Fibroblast of the conjunctiva (primary cell): ENCODE results near the gene TBC1D19.
"Not testable (repeated sequence)": the region's sequence is repeated elsewhere in the genome, so short reads cannot be mapped to it uniquely, and the experiment has no call there.

ENCODE experiments used
- DNase-seq: peaks from one replicate; pipeline ENCODE4 v3.0.0-alpha.2; 2010; ENCODE audit warnings: low read depth

The TBC1D19 gene

DNA sequence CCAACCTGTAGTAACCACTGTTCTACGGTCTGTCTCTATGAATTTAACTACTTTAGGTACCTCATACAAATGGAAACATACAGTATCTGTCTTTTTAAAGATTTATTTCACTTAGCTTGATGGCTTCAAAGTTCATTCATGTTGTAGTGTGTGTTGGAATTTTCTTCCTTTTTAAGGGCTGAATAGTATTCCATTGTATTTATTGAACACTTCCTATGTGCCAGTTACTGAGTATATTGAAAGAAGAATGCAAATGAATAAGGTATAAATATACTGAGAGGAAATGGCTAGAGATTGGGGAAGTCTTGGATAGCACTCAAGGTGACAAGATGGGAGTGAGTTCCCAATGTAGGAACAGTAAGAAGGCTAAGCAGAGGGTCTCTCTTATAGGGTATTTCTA lies 17.3 kb downstream of the TBC1D19 start:
- no peak for DNase-seq

DNA sequence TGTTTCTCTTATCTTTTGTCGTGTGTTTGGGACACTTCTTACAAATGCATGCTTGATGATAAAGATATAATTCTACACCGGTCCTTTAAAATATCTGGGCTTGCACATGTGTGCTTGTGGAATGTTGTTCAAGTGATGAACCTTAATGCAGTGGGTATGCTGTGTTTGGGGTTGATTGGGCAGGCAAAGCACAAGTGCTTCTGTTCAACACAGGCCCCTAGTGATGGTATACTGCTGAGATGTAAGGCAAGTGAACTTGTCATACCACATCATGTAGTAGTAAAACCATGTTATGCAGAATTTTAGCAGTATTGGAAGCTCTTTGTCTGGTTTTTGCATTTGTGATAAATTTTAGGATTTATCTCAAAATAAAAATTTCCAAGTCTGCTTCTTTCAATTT lies 23.9 kb downstream of the TBC1D19 start:
- no peak for DNase-seq

- no peak for DNase-seq
These were observed 25.5 kb downstream of the TBC1D19 start for GRCh38 chr4:26609391-26609790.

- no peak for DNase-seq
These were observed 26.0 kb downstream of the TBC1D19 start for GRCh38 chr4:26609868-26610267.

DNA sequence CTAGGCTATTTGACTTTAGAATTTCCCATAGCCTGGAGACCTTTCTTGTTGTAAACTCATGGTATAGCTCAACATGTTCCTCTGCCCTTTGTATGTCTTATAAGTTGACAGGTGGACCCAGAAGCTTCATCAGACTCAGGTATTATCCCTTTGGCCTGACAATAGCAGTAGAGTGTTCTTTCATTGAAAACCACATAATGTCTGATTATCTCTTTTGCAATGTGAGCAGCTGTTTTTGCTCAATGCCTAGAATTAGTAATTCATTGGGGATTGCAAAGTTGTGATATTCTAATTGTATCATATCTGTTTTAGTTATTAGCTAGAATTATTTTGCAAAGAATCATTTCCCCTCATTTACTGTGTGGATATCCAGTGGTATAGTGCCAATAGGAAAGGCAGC lies 27.5 kb downstream of the TBC1D19 start:
- DNase-seq: no peak

- DNase-seq: no peak
These were observed 28.0 kb downstream of the TBC1D19 start for GRCh38 chr4:26611885-26612284.

DNA sequence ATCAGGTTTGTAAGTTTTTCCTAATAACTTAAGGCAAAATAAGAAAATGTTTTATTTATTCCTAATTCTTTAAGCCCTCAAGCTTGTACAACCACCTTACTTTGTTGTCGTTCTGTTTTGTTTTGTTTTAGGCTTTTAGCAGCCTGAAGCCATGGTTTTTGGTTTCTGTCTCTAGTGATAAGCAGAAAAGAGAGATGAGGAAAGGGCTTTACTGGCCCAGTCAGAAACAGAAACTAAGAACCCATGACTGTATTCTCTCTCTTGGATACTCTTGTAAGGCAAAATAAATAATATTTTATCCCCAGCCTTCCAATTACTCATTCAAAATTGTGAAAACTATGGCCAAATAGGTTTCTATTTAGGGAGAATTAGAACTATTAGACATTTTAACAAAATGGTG lies 29.4 kb downstream of the TBC1D19 start:
- no peak for DNase-seq

GRCh38 chr4:26613735-26614134 lies 29.9 kb downstream of the TBC1D19 start:
- no peak for DNase-seq

GRCh38 chr4:26619784-26620183 lies 35.9 kb downstream of the TBC1D19 start:
- no peak for DNase-seq

DNA sequence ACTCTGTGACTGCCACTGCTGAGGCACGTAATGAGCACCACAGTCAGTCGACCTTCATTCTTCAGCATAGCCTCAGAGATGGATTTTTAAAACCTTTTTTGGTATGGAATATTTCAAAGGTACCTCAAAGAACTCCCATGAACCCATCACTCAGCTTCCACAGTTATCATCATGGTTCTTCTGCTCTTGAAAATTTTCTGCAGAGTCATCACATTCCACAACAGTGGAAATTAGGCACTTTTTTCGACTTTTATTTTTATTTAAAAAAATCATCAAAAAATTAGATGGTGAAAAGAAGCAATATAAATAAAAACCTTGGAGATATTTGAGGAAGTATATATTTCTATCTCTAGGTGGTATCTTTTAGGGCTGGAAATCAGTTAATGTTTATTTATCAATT lies 37.5 kb downstream of the TBC1D19 start:
- DNase-seq: no peak

- no peak for DNase-seq
These were observed 39.0 kb downstream of the TBC1D19 start for GRCh38 chr4:26622913-26623312.

GRCh38 chr4:26626658-26627057 lies 42.8 kb downstream of the TBC1D19 start:
- DNase-seq: not testable (repeated sequence)

- DNase-seq: peak; percentile 14
These were observed 49.0 kb downstream of the TBC1D19 start for GRCh38 chr4:26632916-26633315.

DNA sequence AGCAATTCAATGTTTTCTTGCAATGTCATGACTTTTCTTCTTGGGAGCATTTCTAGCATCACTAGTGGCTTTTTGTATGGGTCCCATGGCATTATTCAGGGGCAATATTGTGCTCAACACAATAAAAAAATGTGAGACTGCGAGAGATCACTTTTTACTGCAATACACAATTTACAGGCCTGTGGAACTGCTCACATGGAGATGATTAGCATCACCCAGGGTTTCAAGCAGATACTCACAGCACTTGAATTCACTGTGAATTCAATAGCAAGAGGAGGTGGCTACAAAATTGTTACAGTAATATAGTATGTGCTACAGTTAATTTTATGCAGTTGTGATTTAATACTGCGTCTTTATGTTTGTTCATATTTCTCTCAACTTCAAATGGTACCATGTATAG lies 50.4 kb downstream of the TBC1D19 start:
- no peak for DNase-seq

GRCh38 chr4:26636458-26636857 lies 52.6 kb downstream of the TBC1D19 start:
- no peak for DNase-seq

DNA sequence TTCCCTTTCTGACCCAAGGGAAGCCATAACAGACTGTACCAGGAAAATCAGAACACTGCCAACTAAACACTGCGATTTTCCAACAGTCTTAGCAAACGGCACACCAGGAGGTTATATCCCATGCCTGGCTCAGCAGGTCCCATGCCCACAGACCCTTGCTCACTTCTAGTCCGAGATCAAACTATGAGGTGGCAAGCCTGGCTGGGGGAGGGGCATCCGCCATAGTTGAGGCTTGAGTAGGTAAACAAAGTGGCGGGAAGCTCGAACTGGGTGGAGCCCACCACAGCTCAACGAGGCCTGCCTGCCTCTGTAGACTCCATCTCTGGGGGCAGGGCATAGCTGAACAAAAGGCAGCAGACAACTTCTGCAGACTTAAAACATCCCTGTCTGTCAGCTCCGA lies 56.8 kb downstream of the TBC1D19 start:
- DNase-seq: not testable (repeated sequence)

GRCh38 chr4:26647523-26648224 lies 63.8 kb downstream of the TBC1D19 start:
- DNase-seq: no peak

GRCh38 chr4:26648260-26648659 lies 64.4 kb downstream of the TBC1D19 start:
- no peak for DNase-seq

DNA sequence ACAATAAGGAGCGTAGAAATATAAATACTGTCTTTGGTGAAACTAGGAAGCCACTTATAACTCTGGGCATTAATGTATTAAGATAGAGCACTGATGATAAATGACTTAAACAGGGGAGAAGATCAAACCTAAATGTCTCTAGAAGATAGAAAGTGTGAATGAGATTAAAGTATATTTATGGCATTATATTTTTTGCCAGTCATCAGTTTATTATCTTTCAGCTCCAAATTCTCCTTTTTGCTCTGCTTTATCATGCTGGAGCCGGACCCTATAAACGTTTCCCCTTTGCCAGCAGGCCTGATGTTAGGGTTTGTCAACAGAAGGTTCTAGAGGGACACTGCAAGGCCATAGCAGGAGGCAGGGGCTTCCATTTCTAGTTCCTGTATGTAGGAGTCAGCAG lies 76.4 kb downstream of the TBC1D19 start:
- DNase-seq: no peak

DNA sequence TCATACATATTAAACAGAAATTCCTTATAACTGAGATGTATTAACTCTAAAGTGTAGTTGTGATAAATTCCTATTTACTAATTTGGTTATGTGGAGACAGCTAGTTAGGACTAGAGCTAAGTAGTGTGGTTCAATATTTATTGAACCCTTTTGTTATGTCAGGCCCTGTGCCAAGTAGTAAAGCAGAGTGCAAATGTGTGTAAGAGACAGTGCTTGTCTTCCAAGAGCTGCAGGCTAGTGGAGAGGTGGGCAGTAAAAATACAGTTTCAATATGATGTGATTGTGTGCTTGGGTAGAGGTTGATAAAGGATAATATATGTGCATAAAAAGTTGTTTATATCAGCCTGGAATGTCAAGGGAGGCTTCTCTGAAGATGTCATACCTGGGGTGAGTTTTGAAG lies 80.0 kb downstream of the TBC1D19 start:
- DNase-seq: no peak

GRCh38 chr4:26670903-26671537 lies 87.1 kb downstream of the TBC1D19 start:
- no peak for DNase-seq

GRCh38 chr4:26679040-26679695 lies 95.3 kb downstream of the TBC1D19 start:
- DNase-seq: not testable (repeated sequence)

DNA sequence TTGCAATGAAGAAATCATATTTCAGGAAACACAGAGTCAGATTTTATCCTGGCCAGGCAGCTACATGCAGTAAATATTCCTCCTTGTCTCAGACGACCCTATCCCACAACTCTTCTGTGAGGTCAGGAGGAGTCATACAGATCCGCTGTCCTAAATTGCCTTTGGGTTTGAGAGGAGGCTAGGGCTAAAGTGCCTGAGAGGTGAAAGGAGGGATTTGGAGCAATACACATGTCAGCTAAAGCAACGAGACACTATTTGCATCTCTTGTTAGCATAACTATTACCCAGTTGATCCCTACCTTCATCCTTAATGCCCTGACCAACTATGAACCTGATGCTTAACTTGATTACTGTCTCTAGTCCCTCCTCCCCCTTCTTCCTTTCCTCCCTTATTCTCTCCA lies 98.6 kb downstream of the TBC1D19 start:
- DNase-seq: no peak
